GM12878 (cell line): ENCODE measurements around the gene POLD4. TPM values are rescaled to one million over a fixed set of nuclear protein-coding genes. Genes with fewer than 3 reads are reported as not detected.
A peak's percentile ranks its signal among the peaks of the same experiment; 100 is the strongest.

Source experiments
- ATAC-seq: fragments of 200-7000 bp; cut with Tn5 transposase; 3 replicates; pipeline ENCODE4 v1.9.1; 2020; ENCODE audit warnings: mild to moderate bottlenecking, moderate library complexity
- BruUV-seq: library from RNA; stranded (reverse); fragments of 400-500 nt; replicated peaks from 2 replicates; lab custom pipeline; 2021; lab: Mats Ljungman, UMichigan
- CTCF ChIA-PET: fragments of 300-600 bp; sonication (Branson Sonifier 250); formaldehyde crosslinking; extraction: SDS; loops from one replicate; lab custom pipeline; 2021; ENCODE audit warnings: inconsistent platforms; lab: Yijun Ruan, JAX
- POLR2A ChIA-PET: fragments of 350-600 bp; formaldehyde crosslinking; extraction: SDS; loops from one replicate; lab custom pipeline; 2021; ENCODE audit warnings: inconsistent platforms; lab: Charles Lee
- RAD21 ChIA-PET: fragments of 300-600 bp; sonication (Branson Sonifier 250); formaldehyde crosslinking; loops from one replicate; lab custom pipeline; 2023; ENCODE audit warnings: antibody characterized with exemption; ENCODE audit not compliant: unreplicated experiment; lab: Charles Lee
- SMC1A ChIA-PET: fragments of 300-600 bp; sonication (Branson Sonifier 250); formaldehyde crosslinking; loops from one replicate; lab custom pipeline; 2023; ENCODE audit not compliant: unreplicated experiment, uncharacterized antibody; lab: Charles Lee
- DNase-seq: peaks from one replicate; pipeline ENCODE4 v3.0.0-alpha.2; 2011; ENCODE audit warnings: low read depth, low spot score
- FAIRE-seq: peaks from 3 replicates; lab custom pipeline; 2011; peaks lifted over from hg19 to GRCh38; lab: Jason Lieb, UNC
- H2AFZ ChIP-seq: 2 replicates; pipeline ENCODE4 v1.6.0; 2011; ENCODE audit warnings: low read depth, low read length, control low read depth; ENCODE audit not compliant: control insufficient read depth
- H3K27ac ChIP-seq: 2 replicates; pipeline ENCODE4 v1.5.1; 2011; ENCODE audit warnings: control low read depth; ENCODE audit not compliant: control insufficient read depth, insufficient read depth
- H3K27me3 ChIP-seq, 2 experiments: replicated peaks in 1 of 2; 2 replicates each; pipeline versions ENCODE4 v1.6.0 to v1.6.1; 2011; ENCODE audit warnings: low read length in 1 of 2; ENCODE audit not compliant: control insufficient read depth in 2 of 2, insufficient read depth in 2 of 2
- H3K36me3 ChIP-seq, 2 experiments: 2 replicates each; pipeline ENCODE4 v1.5.1; 2011; ENCODE audit warnings: low read length in 1 of 2; ENCODE audit not compliant: control insufficient read depth in 2 of 2, insufficient read depth in 2 of 2
- H3K4me1 ChIP-seq: 2 replicates; pipeline ENCODE4 v1.6.1; 2011; ENCODE audit warnings: mild to moderate bottlenecking, low read length, moderate library complexity, mixed read lengths; ENCODE audit not compliant: control insufficient read depth, insufficient read depth
- H3K4me2 ChIP-seq: 2 replicates; pipeline ENCODE4 v1.6.0; 2011; ENCODE audit warnings: control low read depth; ENCODE audit not compliant: control insufficient read depth, insufficient read depth
- H3K4me3 ChIP-seq: fragments of 200-600 bp; sonication (generic); 2 replicates; pipeline ENCODE4 v1.5.1; 2016
- H3K79me2 ChIP-seq: 2 replicates; pipeline ENCODE4 v1.6.0; 2011; ENCODE audit warnings: low read length; ENCODE audit not compliant: control insufficient read depth, insufficient read depth
- H3K9ac ChIP-seq: 2 replicates; pipeline ENCODE4 v1.8.0; 2011; ENCODE audit warnings: low read length, control low read depth, mixed read lengths; ENCODE audit not compliant: control insufficient read depth, insufficient read depth
- H3K9me3 ChIP-seq: replicated peaks from 3 replicates; pipeline ENCODE4 v1.5.1; 2011; ENCODE audit warnings: mild to moderate bottlenecking, low read length; ENCODE audit not compliant: control insufficient read depth, insufficient read depth
- H4K20me1 ChIP-seq: 2 replicates; pipeline ENCODE4 v1.6.0; 2011; ENCODE audit not compliant: control insufficient read depth, insufficient read depth
- ATF7 ChIP-seq: fragments of 450-650 bp; IDR thresholded peaks from 2 replicates; pipeline ENCODE4 v1.6.1; 2016; ENCODE audit warnings: low read depth, mild to moderate bottlenecking
- BRCA1 ChIP-seq: IDR thresholded peaks from 2 replicates; pipeline ENCODE4 v1.6.1; 2011; ENCODE audit warnings: low read depth, low read length, improper control_type of control experiment
- CHD1 ChIP-seq: IDR thresholded peaks from 2 replicates; pipeline ENCODE4 v1.6.1; 2012; ENCODE audit warnings: low read depth, low read length, improper control_type of control experiment
- DPF2 ChIP-seq: fragments of 450-650 bp; IDR thresholded peaks from 2 replicates; pipeline ENCODE4 v1.6.1; 2017; ENCODE audit warnings: mild to moderate bottlenecking
- MEF2A ChIP-seq: IDR thresholded peaks from 2 replicates; pipeline ENCODE4 v1.6.1; 2011; ENCODE audit warnings: low read depth, mild to moderate bottlenecking, low read length, moderate library complexity; ENCODE audit not compliant: insufficient read depth
- NFXL1 ChIP-seq: fragments of 450-650 bp; IDR thresholded peaks from 2 replicates; pipeline ENCODE4 v1.6.1; 2017; ENCODE audit warnings: antibody characterized with exemption, mild to moderate bottlenecking, borderline replicate concordance
- NR2C1 ChIP-seq: fragments of 450-650 bp; IDR thresholded peaks from 2 replicates; pipeline ENCODE4 v1.6.1; 2017; ENCODE audit warnings: antibody characterized with exemption, mild to moderate bottlenecking, moderate library complexity
- PML ChIP-seq: IDR thresholded peaks from 2 replicates; pipeline ENCODE4 v1.6.1; 2012; ENCODE audit warnings: low read length, inconsistent platforms
- POLR2A ChIP-seq: IDR thresholded peaks from 2 replicates; pipeline ENCODE4 v1.6.1; 2011; ENCODE audit warnings: low read depth, mild to moderate bottlenecking, low read length
- RELA ChIP-seq: fragments of 450-650 bp; IDR thresholded peaks from 2 replicates; pipeline ENCODE4 v1.8.0; 2014; ENCODE audit warnings: borderline replicate concordance; ENCODE audit not compliant: partially characterized antibody
- SMAD5 ChIP-seq: IDR thresholded peaks from 2 replicates; pipeline ENCODE4 v1.6.1; 2016; ENCODE audit warnings: antibody characterized with exemption, low read depth
- SP1 ChIP-seq: IDR thresholded peaks from one replicate; pipeline ENCODE4 v1.6.1; 2011; ENCODE audit warnings: low read depth, low read length
- SREBF1 ChIP-seq: IDR thresholded peaks from 2 replicates; pipeline ENCODE4 v1.6.1; 2012; ENCODE audit warnings: mild to moderate bottlenecking, low read length
- ZNF207 ChIP-seq: fragments of 450-650 bp; IDR thresholded peaks from 2 replicates; pipeline ENCODE4 v1.6.1; 2014; ENCODE audit warnings: antibody characterized with exemption, mild to moderate bottlenecking, borderline replicate concordance
- ZNF24 ChIP-seq: fragments of 450-650 bp; IDR thresholded peaks from 2 replicates; pipeline ENCODE4 v1.6.1; 2017; ENCODE audit warnings: antibody characterized with exemption, mild to moderate bottlenecking
- WGBS: methylation state at CpG from one replicate; pipeline ENCODE4 v1.1.6; 2016; ENCODE audit warnings: low lambda C conversion rate; ENCODE audit not compliant: insufficient replicate concordance, insufficient coverage; ENCODE audit errors: missing lambda C conversion rate; 5-methylcytosine and 5-hydroxymethylcytosine counted together
- in situ Hi-C: fragments of 300-500 bp; cut with MboI; formaldehyde crosslinking; loops from 9 replicates; pipeline ENCODE4 v1.14.3; 2018; ENCODE audit warnings: mixed read lengths
- intact Hi-C: fragments of 100-400 bp; cut with micrococcal nuclease; formaldehyde crosslinking; loops from one replicate; pipeline ENCODE4 v1.14.2; 2022; ENCODE audit not compliant: unreplicated experiment
- polyA plus RNA-seq, 11 experiments: library from polyadenylated mRNA; depleted of rRNA in 4 of 11; unstranded in 6 of 11; stranded (reverse) in 5 of 11; fragments of >200 nt; fragmentation: Nextera tagmentation in 4 of 11; fragmentation: Illumina TruSeq in 1 of 11; extraction: Ambion mirVana in 4 of 11; extraction: Trizol in 1 of 11; gene quantifications; 1 replicate in 1 of 11; 2 replicates in 10 of 11; pipeline versions ENCODE4 v1.2.1 to v1.2.3, GENCODE V29; 2011 to 2016; ENCODE audit warnings: inconsistent platforms in 2 of 11, missing spikeins in 2 of 11, low read depth in 1 of 11
- total RNA-seq, 4 experiments: library from RNA; depleted of rRNA in 3 of 4; stranded (reverse); fragments of >200 nt in 3 of 4; fragmentation: Illumina TruSeq in 1 of 4; extraction: Trizol in 1 of 4; gene quantifications; 2 replicates each; pipeline versions ENCODE4 v1.2.1 to v1.2.3, GENCODE V29; 2013 to 2021
- TF ChIP-seq, protein P1 (sequence below): IDR thresholded peaks from 2 replicates; pipeline ENCODE4 v1.6.1; 2012; ENCODE audit warnings: low read depth, low read length, improper control_type of control experiment

POLD4 gene
- total and polyA plus RNA-seq, 10 of the 15 experiments (the other 5 are each of a cell fraction or from before 2014, with no cell fraction given) = 8.1 to 176 (median 88.1) TPM

DNA sequence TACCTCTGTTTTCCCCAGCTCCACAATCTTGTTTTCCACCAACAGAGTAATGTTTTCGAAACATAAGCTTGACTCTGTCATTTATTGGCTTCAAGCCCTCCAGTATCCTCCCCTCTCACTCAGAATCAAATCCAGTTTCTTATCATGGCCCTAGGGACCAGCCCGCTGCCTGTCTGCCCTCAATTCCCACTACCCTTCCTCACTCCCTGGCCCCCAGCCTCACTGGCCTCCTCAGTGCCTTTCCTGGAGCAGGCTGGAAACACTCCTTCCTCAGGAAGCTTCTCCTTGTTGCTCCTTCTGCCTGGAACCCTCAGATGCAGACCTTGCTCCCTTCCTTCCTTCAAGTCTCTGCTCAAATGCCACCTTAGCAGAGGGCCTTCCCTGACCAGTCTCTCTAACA lies 3.9 kb downstream of the POLD4 start:
- WGBS = 100% methylated on average over 2 of the region's 2 CpGs
- DNase-seq (no peak), FAIRE-seq (no peak), ATAC-seq (no peak)
- BruUV-seq = no TSS peak
- SMC1A ChIA-PET = interaction anchor here (1.7 to 15.8 kb wide), 2 partner anchors 28 to 32 kb away, joined by 4 to 646 read pairs; partner anchors contain the start of gene CLCF1
- no peaks in the 10 kb centered on the region for H3K27me3 ChIP-seq
- POLR2A ChIA-PET = interaction anchor here (1.2 to 11.4 kb wide), 4 partner anchors 30 to 77 kb away, joined by 3 to 183 read pairs (median 4); no protein-coding TSS in a partner anchor
- no peak for TF ChIP-seq PML
- TF ChIP-seq ATF7 = no peak
- TF ChIP-seq POLR2A = peak; percentile 11; the same call in 1 of the 2 replicates
- no peak for TF ChIP-seq MEF2A
- no peak for TF ChIP-seq RELA
- no peak overlapping the region for H2AFZ ChIP-seq
- H4K20me1 ChIP-seq = no peaks in the 10 kb centered on the region
- CTCF ChIA-PET = interaction anchor here (1.1 to 26.2 kb wide), 6 partner anchors 13 to 319 kb away, joined by 3 to 1301 read pairs (median 4); partner anchors contain the start of genes CLCF1 and RAD9A
- no peak overlapping the region for H3K27ac ChIP-seq
- H3K4me1 ChIP-seq = peaks cover 54% of the 10 kb centered on the region
- in situ Hi-C loops = no loop called here
- no peak overlapping the region for H3K9ac ChIP-seq
- H3K36me3 ChIP-seq = no peaks in the 10 kb centered on the region
- H3K4me2 ChIP-seq = no peak overlapping the region; the same call in 1 of the 2 replicates
- H3K79me2 ChIP-seq = peaks cover 19% of the 10 kb centered on the region
- no peaks in the 10 kb centered on the region for H3K9me3 ChIP-seq
- intact Hi-C loops = no loop called here
- RAD21 ChIA-PET = interaction anchor here (1.0 to 10.1 kb wide), 4 partner anchors 22 to 119 kb away, joined by 3 to 525 read pairs (median 98); partner anchors contain the start of gene CLCF1
- no peak overlapping the region for H3K4me3 ChIP-seq

DNA sequence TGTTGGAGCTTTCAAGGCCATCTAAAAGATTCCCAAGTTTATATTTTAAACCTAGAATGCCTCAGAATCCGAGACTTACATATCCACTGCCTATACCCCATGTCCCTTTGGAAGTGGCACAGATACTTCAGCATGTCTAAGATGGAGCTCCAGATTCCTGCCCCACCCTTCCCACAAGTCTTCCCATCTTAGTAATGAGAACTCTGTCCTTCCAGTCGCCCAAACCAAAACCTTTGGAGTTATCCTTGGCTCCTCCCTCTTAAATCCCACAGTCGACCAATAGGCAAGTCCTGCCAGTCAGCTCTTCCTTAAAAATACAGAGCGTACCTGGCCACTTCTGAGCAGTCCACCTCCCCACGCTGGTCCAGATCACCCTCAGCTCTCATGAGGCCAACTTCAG lies 4.3 kb downstream of the POLD4 start:
- ChIA-PET RAD21 (interaction anchor here (1.0 to 10.1 kb wide), 4 partner anchors 22 to 119 kb away, joined by 3 to 525 read pairs (median 98); partner anchors contain the start of gene CLCF1), SMC1A (interaction anchor here (0.7 to 15.8 kb wide), 3 partner anchors 11 to 32 kb away, joined by 3 to 646 read pairs (median 4); partner anchors contain the start of gene CLCF1), CTCF (interaction anchor here (0.6 to 26.2 kb wide), 7 partner anchors 14 to 318 kb away, joined by 3 to 1301 read pairs (median 3); partner anchors contain the start of genes CLCF1 and RAD9A), POLR2A (interaction anchor here (1.2 to 11.4 kb wide), 4 partner anchors 30 to 77 kb away, joined by 3 to 183 read pairs (median 4); no protein-coding TSS in a partner anchor)
- FAIRE-seq = no peak
- H3K9me3 ChIP-seq = no peaks in the 10 kb centered on the region
- DNase-seq = no peak
- no TSS peak for BruUV-seq
- H3K27ac ChIP-seq = no peak overlapping the region
- in situ Hi-C loops (no loop called here), intact Hi-C loops (no loop called here)
- H4K20me1 ChIP-seq = no peaks in the 10 kb centered on the region
- ATAC-seq = no peak
- H3K4me2 ChIP-seq = no peak overlapping the region; the same call in 1 of the 2 replicates
- 80% methylated on average over 5 of the region's 5 CpGs for WGBS
- peaks cover 54% of the 10 kb centered on the region for H3K4me1 ChIP-seq
- H2AFZ ChIP-seq = no peak overlapping the region
- no peak overlapping the region for H3K9ac ChIP-seq
- no peaks in the 10 kb centered on the region for H3K27me3 ChIP-seq
- no peak overlapping the region for H3K4me3 ChIP-seq
- peaks cover 19% of the 10 kb centered on the region for H3K79me2 ChIP-seq
- no peaks in the 10 kb centered on the region for H3K36me3 ChIP-seq
- TF ChIP-seq CHD1 (no peak), NFXL1 (no peak), SMAD5 (no peak), ZNF207 (no peak), BRCA1 (no peak), SP1 (no peak), ZNF24 (no peak), SREBF1 (no peak), NR2C1 (no peak), DPF2 (no peak)
- TF ChIP-seq, protein P1, sequence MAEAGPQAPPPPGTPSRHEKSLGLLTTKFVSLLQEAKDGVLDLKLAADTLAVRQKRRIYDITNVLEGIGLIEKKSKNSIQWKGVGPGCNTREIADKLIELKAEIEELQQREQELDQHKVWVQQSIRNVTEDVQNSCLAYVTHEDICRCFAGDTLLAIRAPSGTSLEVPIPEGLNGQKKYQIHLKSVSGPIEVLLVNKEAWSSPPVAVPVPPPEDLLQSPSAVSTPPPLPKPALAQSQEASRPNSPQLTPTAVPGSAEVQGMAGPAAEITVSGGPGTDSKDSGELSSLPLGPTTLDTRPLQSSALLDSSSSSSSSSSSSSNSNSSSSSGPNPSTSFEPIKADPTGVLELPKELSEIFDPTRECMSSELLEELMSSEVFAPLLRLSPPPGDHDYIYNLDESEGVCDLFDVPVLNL = no peak
